ENCODE data around the gene IL1RAPL1. TPM values are rescaled to one million over a fixed set of nuclear protein-coding genes. Genes with fewer than 3 reads are reported as not detected.

The IL1RAPL1 gene
- total and polyA plus RNA-seq, 2 donors (not counting 1 experiment from before 2014, with no cell fraction given) = 0.25 to 2.8 TPM

DNA sequence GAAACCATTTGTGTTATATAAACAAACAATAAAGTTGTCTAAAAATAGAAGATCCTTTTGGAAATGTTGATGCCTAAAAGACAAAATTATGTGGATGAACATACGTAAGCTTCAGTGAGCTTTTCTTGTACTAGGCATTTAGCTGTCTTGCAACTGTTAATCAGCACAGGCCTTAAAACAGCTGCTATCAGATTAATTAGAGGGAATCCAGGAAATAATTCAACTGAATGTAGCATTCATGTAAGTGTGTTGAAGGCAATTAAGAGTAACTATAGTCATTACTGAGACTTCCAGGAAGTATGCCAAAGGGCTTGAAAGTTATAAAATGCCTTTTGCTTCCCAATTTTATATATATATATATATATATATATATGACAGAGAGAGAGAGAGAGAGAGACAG lies 248.7 kb downstream of the IL1RAPL1 start:
- H3K79me2 ChIP-seq (ENCODE audit: control insufficient read depth, insufficient read depth, low read length) = no peaks in the 10 kb centered on the region
- no peaks in the 10 kb centered on the region for H3K36me3 ChIP-seq (ENCODE audit: control insufficient read depth, insufficient read depth, low read length)
- no peak overlapping the region for H3K9ac ChIP-seq (ENCODE audit: insufficient read depth, low read length)
- peak in 1 of 2 donors; percentile 1 for DNase-seq (ENCODE audit: low read depth in 2 of 2)
- no peak overlapping the region for H3K4me3 ChIP-seq (replicated peaks in 1 of 4; ENCODE audit: control extremely low read depth in 1 of 4, insufficient read depth in 1 of 4, low read depth in 3 of 4, low read length in 4 of 4)
- no peak overlapping the region for H3K27ac ChIP-seq (ENCODE audit: insufficient read depth, low read length)
- no peaks in the 10 kb centered on the region for H4K20me1 ChIP-seq (ENCODE audit: control insufficient read depth, extremely low read depth, insufficient read depth, low read length)
- H2AFZ ChIP-seq (ENCODE audit: low read length) = no peak overlapping the region
- no peak overlapping the region for H3K4me2 ChIP-seq (ENCODE audit: extremely low read depth, insufficient read depth, low read length)
- no peaks in the 10 kb centered on the region for H3K9me3 ChIP-seq (ENCODE audit: control insufficient read depth, insufficient read depth, low read depth, low read length)
- TF ChIP-seq, protein P1, sequence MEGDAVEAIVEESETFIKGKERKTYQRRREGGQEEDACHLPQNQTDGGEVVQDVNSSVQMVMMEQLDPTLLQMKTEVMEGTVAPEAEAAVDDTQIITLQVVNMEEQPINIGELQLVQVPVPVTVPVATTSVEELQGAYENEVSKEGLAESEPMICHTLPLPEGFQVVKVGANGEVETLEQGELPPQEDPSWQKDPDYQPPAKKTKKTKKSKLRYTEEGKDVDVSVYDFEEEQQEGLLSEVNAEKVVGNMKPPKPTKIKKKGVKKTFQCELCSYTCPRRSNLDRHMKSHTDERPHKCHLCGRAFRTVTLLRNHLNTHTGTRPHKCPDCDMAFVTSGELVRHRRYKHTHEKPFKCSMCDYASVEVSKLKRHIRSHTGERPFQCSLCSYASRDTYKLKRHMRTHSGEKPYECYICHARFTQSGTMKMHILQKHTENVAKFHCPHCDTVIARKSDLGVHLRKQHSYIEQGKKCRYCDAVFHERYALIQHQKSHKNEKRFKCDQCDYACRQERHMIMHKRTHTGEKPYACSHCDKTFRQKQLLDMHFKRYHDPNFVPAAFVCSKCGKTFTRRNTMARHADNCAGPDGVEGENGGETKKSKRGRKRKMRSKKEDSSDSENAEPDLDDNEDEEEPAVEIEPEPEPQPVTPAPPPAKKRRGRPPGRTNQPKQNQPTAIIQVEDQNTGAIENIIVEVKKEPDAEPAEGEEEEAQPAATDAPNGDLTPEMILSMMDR (conservative IDR thresholded peaks at IDR 0.05 in 1 of 2, IDR thresholded peaks at IDR 0.05 in 1 of 2; ENCODE audit: low read depth in 1 of 2, low read length in 2 of 2) = no peak
- TF ChIP-seq EZH2 (IDR thresholded peaks at IDR 0.05; ENCODE audit: low read length, missing control alignments) = no peak
- no peaks in the 10 kb centered on the region for H3K27me3 ChIP-seq (ENCODE audit: control insufficient read depth, insufficient read depth, low read length)
- no peaks in the 10 kb centered on the region for H3K4me1 ChIP-seq (ENCODE audit: control insufficient read depth, extremely low read depth, insufficient read depth, low read length)

DNA sequence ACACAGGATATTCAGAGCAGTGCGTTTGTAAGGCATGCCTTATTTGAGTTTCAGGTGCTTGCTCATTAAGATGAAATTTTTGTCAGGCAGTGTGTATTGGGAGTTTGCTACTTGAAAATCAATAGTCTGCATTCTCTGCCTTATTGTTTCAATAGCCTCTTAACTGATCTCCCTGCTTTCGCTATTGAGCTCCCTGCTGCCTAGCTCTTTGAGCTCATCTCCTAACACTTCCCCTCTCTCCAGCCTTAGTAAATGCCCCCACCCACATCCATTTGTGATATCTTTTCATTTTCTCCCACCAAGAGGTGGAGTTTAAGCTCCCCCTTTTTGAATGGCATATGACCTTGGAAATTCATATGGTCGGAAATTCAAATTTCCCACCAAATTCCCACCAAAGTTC lies 256.6 kb downstream of the IL1RAPL1 start:
- Histone ChIP-seq H3K27me3 (ENCODE audit: control insufficient read depth, insufficient read depth, low read length) (no peaks in the 10 kb centered on the region), H3K27ac (ENCODE audit: insufficient read depth, low read length) (no peak overlapping the region), H4K20me1 (ENCODE audit: control insufficient read depth, extremely low read depth, insufficient read depth, low read length) (no peaks in the 10 kb centered on the region), H3K36me3 (ENCODE audit: control insufficient read depth, insufficient read depth, low read length) (no peaks in the 10 kb centered on the region), H2AFZ (ENCODE audit: low read length) (no peak overlapping the region), H3K9ac (ENCODE audit: insufficient read depth, low read length) (no peak overlapping the region), H3K4me2 (ENCODE audit: extremely low read depth, insufficient read depth, low read length) (no peak overlapping the region), H3K4me1 (ENCODE audit: control insufficient read depth, extremely low read depth, insufficient read depth, low read length) (no peaks in the 10 kb centered on the region), H3K79me2 (ENCODE audit: control insufficient read depth, insufficient read depth, low read length) (no peaks in the 10 kb centered on the region), H3K9me3 (ENCODE audit: control insufficient read depth, insufficient read depth, low read depth, low read length) (no peaks in the 10 kb centered on the region), H3K4me3 (replicated peaks in 1 of 4; ENCODE audit: control extremely low read depth in 1 of 4, insufficient read depth in 1 of 4, low read depth in 3 of 4, low read length in 4 of 4) (no peak overlapping the region)
- DNase-seq (ENCODE audit: low read depth in 2 of 2) = no peak
- TF ChIP-seq EZH2 (IDR thresholded peaks at IDR 0.05; ENCODE audit: low read length, missing control alignments) = no peak
- TF ChIP-seq, protein P1 (conservative IDR thresholded peaks at IDR 0.05 in 1 of 2, IDR thresholded peaks at IDR 0.05 in 1 of 2; ENCODE audit: low read depth in 1 of 2, low read length in 2 of 2) = no peak

DNA sequence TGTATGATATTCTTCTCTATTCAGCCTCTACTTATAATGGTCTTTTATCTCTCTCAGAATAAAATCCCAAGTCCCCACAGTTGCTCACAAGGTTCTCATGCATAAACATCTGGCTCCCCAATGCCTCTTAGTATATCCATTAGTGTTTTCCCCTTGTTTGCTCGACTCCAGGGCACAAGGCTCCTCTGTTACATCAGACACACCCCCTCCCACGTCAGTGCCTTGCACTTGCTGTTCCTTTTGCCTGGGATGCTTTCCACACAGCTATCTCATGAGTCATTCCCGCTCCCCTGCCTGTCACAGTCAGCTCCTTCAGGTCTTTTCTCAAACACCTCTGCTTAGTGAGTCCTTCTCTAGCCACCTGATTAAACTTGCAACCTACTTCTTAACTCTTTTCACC lies 260.2 kb downstream of the IL1RAPL1 start:
- Histone ChIP-seq H2AFZ (ENCODE audit: low read length) (no peak overlapping the region), H3K79me2 (ENCODE audit: control insufficient read depth, insufficient read depth, low read length) (no peaks in the 10 kb centered on the region), H3K4me3 (replicated peaks in 1 of 4; ENCODE audit: control extremely low read depth in 1 of 4, insufficient read depth in 1 of 4, low read depth in 3 of 4, low read length in 4 of 4) (no peak overlapping the region), H3K9ac (ENCODE audit: insufficient read depth, low read length) (no peak overlapping the region), H3K9me3 (ENCODE audit: control insufficient read depth, insufficient read depth, low read depth, low read length) (no peaks in the 10 kb centered on the region), H3K36me3 (ENCODE audit: control insufficient read depth, insufficient read depth, low read length) (no peaks in the 10 kb centered on the region), H3K27me3 (ENCODE audit: control insufficient read depth, insufficient read depth, low read length) (no peaks in the 10 kb centered on the region), H3K27ac (ENCODE audit: insufficient read depth, low read length) (no peak overlapping the region), H3K4me1 (ENCODE audit: control insufficient read depth, extremely low read depth, insufficient read depth, low read length) (no peaks in the 10 kb centered on the region), H3K4me2 (ENCODE audit: extremely low read depth, insufficient read depth, low read length) (no peak overlapping the region), H4K20me1 (ENCODE audit: control insufficient read depth, extremely low read depth, insufficient read depth, low read length) (no peaks in the 10 kb centered on the region)
- TF ChIP-seq, protein P1 (conservative IDR thresholded peaks at IDR 0.05 in 1 of 2, IDR thresholded peaks at IDR 0.05 in 1 of 2; ENCODE audit: low read depth in 1 of 2, low read length in 2 of 2) = no peak
- no peak for TF ChIP-seq EZH2 (IDR thresholded peaks at IDR 0.05; ENCODE audit: low read length, missing control alignments)
- DNase-seq (ENCODE audit: low read depth in 2 of 2) = peak; percentile 76 to 80

Data from fibroblast of lung (primary cell).